Measurements from ENCODE around the gene TRIM14.
"Not testable (repeated sequence)": the region's sequence is repeated elsewhere in the genome, so short reads cannot be mapped to it uniquely, and the experiment has no call there.

TRIM14 gene

DNA sequence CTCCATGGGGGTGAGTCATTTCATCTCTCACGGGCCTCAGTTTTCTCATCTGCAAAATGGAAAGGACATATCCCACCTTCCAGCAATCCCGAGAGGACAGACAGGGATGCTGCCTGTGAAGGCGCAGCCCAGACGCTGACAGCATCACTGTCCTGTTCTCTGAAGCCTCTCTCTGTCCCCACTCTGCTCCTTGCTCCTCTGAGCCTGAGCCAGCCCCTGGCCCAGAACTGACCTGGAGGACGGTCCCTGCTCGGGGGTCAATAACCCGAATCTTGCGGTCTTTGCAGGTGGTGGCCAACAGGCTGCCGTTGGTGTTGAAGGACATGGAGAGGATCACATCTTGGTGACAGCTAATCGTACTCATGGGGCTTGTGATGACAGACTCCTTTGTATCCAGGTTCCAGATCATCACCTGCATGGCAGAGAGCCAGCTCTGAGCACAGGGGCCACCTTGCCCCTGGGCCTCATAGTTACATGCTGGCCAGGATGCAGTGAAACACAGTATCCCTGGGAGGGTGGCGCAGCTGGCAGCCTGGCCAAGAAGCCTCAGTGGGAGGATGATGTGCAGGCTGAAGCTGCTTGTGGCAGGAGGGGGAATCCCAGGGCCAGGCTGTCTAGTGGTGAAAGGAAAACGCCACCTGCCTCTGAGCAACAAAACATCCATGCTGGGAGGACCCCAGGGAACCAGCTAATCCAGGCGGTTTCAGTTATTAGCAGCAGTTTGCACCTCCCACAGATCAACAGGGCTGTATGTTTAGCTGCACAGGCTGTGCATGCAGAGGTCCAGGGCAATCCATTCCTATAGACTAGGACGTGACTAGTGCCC, 14.0 kb upstream of the TRIM14 start:
- TF ChIP-seq, protein P1, sequence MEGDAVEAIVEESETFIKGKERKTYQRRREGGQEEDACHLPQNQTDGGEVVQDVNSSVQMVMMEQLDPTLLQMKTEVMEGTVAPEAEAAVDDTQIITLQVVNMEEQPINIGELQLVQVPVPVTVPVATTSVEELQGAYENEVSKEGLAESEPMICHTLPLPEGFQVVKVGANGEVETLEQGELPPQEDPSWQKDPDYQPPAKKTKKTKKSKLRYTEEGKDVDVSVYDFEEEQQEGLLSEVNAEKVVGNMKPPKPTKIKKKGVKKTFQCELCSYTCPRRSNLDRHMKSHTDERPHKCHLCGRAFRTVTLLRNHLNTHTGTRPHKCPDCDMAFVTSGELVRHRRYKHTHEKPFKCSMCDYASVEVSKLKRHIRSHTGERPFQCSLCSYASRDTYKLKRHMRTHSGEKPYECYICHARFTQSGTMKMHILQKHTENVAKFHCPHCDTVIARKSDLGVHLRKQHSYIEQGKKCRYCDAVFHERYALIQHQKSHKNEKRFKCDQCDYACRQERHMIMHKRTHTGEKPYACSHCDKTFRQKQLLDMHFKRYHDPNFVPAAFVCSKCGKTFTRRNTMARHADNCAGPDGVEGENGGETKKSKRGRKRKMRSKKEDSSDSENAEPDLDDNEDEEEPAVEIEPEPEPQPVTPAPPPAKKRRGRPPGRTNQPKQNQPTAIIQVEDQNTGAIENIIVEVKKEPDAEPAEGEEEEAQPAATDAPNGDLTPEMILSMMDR (conservative IDR thresholded peaks at IDR 0.05; ENCODE audit: low read length) = no peak
- H3K4me3 ChIP-seq (ENCODE audit: low read length) = no peak overlapping the region
- DNase-seq (ENCODE audit: low read depth) = no peak

- TF ChIP-seq, protein P1 (conservative IDR thresholded peaks at IDR 0.05; ENCODE audit: low read length) = no peak
- DNase-seq (ENCODE audit: low read depth) = no peak
- no peak overlapping the region for H3K4me3 ChIP-seq (ENCODE audit: low read length)
These were observed 13.1 kb upstream of the TRIM14 start for GRCh38 chr9:98132158-98132557.

DNA sequence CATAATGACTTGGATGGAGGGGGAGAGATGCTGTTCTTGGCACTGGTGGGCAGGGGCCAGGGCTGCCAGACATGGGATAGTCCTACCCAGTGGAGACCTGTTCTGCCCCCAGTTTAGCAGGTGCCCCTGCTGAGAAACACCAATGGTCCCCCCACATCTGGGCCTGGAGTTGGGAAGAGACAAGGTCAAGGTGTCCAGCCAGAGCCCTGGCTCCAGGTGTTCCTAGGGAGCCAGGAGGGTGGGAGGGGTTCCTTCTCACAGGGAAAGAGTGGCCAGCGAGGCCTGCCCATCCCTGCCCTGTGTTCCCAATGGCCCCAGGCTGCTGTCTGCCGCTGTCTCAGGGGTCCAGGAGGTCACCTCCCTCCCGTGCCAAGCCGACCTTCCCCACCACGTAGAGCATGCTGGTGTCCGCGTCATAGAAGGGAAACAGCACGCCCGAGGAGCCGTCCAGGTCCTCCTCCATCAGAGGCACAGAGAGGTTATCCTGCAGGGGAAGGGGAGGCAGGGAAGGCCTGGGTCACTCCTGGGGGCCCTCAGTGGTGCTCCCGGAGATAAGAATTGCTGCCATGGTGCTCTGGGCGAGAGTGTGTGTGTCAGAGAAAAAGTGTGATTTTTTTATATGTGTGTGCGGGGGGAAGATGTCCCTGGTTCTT, 11.7 kb upstream of the TRIM14 start:
- TF ChIP-seq, protein P1 (conservative IDR thresholded peaks at IDR 0.05; ENCODE audit: low read length) = no peak
- H3K4me3 ChIP-seq (ENCODE audit: low read length) = no peak overlapping the region
- DNase-seq (ENCODE audit: low read depth) = no peak

DNA sequence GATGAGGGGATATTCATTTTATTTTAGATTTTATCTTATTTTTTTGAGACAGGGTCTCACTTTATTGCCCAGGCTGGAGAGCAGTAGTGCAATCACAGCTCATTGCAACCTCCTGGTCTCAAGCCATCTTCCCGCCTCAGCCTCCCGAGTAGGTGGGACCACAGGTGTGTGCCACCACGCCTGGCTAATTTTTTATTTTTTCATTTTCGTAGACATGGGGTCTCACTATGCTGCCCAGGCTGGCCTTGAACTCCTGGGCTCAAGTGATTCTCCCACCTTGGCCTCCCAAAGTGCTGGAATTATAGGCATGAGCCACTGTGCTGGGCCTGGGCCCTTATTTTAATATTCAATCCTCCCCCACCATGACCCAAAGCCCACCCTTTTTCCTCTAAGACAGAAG, 11.0 kb upstream of the TRIM14 start:
- not testable (repeated sequence) for DNase-seq (ENCODE audit: low read depth); H3K4me3 ChIP-seq (ENCODE audit: low read length)

DNA sequence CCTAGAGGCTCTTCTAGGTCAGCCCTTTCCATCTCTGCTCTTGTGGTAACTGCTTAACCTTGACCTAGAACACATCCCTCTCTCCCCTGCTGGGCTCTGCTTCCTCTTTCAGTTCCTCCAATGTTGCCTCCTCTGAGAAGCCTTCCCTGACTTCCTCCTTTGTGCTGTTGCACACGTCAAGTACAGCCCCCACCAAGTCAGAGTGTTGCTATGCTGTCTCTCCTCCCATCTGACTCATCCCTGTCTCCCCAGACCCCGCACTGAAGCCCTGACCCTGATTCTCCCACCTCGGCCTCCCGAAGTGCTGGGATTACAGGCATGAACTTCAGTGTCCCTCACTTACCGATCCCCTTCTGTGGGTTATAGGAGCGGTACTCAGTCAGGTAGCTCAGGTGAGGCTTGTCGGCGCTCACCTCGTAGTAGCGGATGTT, 10.4 kb upstream of the TRIM14 start:
- no peak for DNase-seq (ENCODE audit: low read depth)
- TF ChIP-seq, protein P1 (conservative IDR thresholded peaks at IDR 0.05; ENCODE audit: low read length) = no peak
- no peak overlapping the region for H3K4me3 ChIP-seq (ENCODE audit: low read length)

DNA sequence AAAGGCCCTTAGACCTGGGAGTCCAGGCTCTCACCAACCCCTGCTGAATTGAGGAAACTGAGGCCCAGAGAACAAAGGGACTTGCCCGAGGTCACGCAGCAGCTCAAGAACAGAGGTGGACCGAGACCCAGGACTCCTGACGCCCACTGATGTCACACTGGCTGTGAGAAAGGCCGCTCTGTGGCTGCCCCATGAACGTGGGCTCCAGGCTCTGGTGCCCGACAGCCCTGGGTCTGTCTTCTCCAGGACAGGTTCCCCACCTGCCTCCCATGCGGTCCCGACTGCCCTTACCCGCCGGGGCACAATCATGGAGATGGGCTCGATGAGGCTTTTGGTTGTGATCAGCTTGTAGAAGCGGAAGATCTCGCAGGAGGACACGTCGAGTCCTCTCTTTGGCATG, 9.3 kb upstream of the TRIM14 start:
- TF ChIP-seq, protein P1 (conservative IDR thresholded peaks at IDR 0.05; ENCODE audit: low read length) = no peak
- DNase-seq (ENCODE audit: low read depth) = no peak
- no peak overlapping the region for H3K4me3 ChIP-seq (ENCODE audit: low read length)

DNA sequence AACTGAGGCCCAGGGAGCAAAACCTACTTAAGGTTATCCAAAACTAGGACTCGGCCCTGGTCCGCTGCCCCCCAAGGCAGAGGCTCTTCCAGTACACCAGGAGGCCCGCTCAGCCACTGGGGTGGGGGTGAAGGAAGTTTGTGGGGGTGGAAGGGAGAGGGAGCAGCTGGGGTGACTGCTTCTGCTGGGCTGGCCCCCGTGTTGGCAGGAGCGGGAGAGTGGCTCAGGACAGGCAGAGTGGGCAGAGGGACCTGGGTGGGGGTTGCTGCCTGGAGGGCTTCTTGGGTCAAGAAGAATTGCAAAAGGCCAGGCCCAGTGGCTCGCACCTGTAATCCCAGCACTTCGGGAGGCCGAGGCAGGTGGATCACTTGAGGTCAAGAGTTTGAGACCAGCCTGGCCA, 8.2 kb upstream of the TRIM14 start:
- TF ChIP-seq, protein P1 (conservative IDR thresholded peaks at IDR 0.05; ENCODE audit: low read length) = no peak
- DNase-seq (ENCODE audit: low read depth) = no peak

More for the DNA sequence above, 8.2 kb upstream of the TRIM14 start:
- H3K4me3 ChIP-seq (ENCODE audit: low read length) = no peak overlapping the region
